ENCODE data around the gene UROD.
"Not testable (repeated sequence)": the region's sequence is repeated elsewhere in the genome, so short reads cannot be mapped to it uniquely, and the experiment has no call there.

UROD gene

GRCh38 chr1:45011837-45012638, at the start of gene UROD:
Gene UROD, plus strand, starts transcription at chr1:45012254. Its CDS starts 12 bp downstream, at chr1:45012266.
- peak; percentile 96 for DNase-seq

- DNase-seq = no peak
Observed at GRCh38 chr1:44962729-44963128, 49.3 kb upstream of the UROD start.

- DNase-seq = no peak
Observed at GRCh38 chr1:44964396-44964795, 47.7 kb upstream of the UROD start.

- no peak for DNase-seq
Observed at GRCh38 chr1:44970317-44970716, 41.7 kb upstream of the UROD start.

- DNase-seq = no peak
Observed at GRCh38 chr1:44973645-44974044, 38.4 kb upstream of the UROD start.

- no peak for DNase-seq
Observed at GRCh38 chr1:44976252-44976651, 35.8 kb upstream of the UROD start.

GRCh38 chr1:44977372-44977771, 34.7 kb upstream of the UROD start:
- DNase-seq = not testable (repeated sequence)

- no peak for DNase-seq
Observed at GRCh38 chr1:44985747-44986359, 26.2 kb upstream of the UROD start.

- DNase-seq = no peak
Observed at GRCh38 chr1:44988531-44989156, 23.4 kb upstream of the UROD start.

GRCh38 chr1:44994309-44994898, 17.6 kb upstream of the UROD start:
- DNase-seq = no peak

GRCh38 chr1:44995467-44996238, 16.4 kb upstream of the UROD start:
- DNase-seq = no peak

GRCh38 chr1:44999232-44999631, 12.8 kb upstream of the UROD start:
- no peak for DNase-seq

GRCh38 chr1:45001011-45001481, 11.0 kb upstream of the UROD start:
- DNase-seq = no peak

- not testable (repeated sequence) for DNase-seq
Observed at GRCh38 chr1:45001576-45001975, 10.5 kb upstream of the UROD start.

- DNase-seq = no peak
Observed at GRCh38 chr1:45002650-45003645, 9.1 kb upstream of the UROD start.

GRCh38 chr1:45003741-45004140, 8.3 kb upstream of the UROD start:
- DNase-seq = no peak

- DNase-seq = no peak
Observed at GRCh38 chr1:45004281-45004920, 7.7 kb upstream of the UROD start.

GRCh38 chr1:45005761-45006160, 6.3 kb upstream of the UROD start:
- DNase-seq = no peak

- no peak for DNase-seq
Observed at GRCh38 chr1:45007311-45007710, 4.7 kb upstream of the UROD start.

- DNase-seq = no peak
Observed at GRCh38 chr1:45008076-45008475, 4.0 kb upstream of the UROD start.

GRCh38 chr1:45008516-45008915, 3.5 kb upstream of the UROD start:
- no peak for DNase-seq
